ENCODE data around the gene EHBP1.
"Not testable (repeated sequence)": the region's sequence is repeated elsewhere in the genome, so short reads cannot be mapped to it uniquely, and the experiment has no call there.

The EHBP1 gene

GRCh38 chr2:63054841-63055225, 349.3 kb downstream of the EHBP1 start:
- DNase-seq = peak; percentile 5

DNA sequence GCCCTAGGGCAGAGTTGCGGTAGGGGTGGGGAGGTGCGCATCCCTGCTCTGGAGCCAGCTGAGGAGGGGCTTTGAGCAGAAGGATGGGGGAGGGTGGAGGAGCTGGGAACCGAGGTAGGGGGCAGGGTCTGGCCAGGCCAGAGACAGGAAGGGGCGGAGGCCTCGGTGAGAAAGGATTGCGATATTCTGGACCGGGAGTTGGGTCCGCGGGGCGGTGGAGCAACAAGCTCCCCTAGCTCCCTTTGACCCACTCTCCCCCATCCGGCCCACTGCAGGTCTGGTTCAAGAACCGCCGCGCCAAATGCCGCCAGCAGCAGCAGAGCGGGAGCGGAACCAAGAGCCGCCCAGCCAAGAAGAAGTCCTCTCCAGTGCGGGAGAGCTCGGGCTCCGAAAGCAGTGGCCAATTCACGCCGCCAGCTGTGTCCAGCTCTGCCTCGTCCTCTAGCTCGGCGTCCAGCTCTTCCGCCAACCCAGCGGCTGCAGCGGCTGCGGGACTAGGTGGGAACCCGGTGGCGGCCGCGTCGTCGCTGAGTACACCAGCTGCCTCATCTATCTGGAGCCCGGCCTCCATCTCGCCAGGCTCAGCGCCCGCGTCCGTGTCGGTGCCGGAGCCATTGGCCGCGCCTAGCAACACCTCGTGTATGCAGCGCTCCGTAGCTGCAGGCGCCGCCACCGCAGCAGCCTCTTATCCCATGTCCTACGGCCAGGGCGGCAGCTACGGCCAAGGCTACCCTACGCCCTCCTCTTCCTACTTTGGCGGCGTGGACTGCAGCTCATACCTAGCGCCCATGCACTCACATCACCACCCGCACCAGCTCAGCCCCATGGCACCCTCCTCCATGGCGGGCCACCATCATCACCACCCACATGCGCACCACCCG, 350.0 kb downstream of the EHBP1 start:
- DNase-seq = peak; percentile 46

DNA sequence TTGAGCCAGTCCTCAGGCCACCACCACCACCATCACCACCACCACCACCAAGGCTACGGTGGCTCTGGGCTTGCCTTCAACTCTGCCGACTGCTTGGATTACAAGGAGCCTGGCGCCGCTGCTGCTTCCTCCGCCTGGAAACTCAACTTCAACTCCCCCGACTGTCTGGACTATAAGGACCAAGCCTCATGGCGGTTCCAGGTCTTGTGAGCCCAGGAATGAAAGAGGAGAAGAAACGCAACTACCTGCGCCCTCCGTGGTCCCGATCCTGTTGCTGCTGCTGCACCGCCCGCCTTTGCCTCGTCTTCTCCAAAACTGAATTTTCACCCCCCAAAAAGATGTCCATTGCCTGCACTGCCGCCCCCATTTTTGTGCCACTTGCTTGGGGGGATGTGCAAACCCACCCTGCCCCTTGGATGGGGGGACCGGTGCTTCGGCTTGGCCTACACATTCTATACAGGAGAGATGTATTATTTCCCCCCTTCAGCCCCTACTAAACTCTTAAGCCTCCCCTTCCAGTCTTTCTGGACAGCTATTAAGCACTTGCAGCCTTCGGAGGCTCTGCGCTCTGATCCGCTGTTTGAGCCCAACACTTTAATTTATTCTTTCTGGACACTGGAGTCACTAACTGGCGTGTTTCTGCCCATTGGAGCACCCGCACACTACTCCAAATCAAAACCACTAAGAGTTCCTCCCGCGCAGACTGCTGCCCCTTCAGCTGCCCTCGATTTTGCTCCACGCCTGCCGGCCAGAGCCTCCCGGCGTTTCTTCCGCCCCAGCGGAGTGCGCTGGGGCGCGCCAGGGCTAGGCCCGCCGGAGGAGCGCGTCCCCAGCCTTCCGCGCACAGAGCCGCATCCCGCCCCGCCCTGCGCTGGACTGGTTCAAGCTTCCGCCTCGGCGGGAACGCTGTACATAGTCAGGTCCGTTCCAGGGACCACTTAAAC, 350.9 kb downstream of the EHBP1 start:
- DNase-seq = peak; percentile 47

GRCh38 chr2:63057249-63058143, 352.0 kb downstream of the EHBP1 start:
- peak; percentile 6 for DNase-seq

DNA sequence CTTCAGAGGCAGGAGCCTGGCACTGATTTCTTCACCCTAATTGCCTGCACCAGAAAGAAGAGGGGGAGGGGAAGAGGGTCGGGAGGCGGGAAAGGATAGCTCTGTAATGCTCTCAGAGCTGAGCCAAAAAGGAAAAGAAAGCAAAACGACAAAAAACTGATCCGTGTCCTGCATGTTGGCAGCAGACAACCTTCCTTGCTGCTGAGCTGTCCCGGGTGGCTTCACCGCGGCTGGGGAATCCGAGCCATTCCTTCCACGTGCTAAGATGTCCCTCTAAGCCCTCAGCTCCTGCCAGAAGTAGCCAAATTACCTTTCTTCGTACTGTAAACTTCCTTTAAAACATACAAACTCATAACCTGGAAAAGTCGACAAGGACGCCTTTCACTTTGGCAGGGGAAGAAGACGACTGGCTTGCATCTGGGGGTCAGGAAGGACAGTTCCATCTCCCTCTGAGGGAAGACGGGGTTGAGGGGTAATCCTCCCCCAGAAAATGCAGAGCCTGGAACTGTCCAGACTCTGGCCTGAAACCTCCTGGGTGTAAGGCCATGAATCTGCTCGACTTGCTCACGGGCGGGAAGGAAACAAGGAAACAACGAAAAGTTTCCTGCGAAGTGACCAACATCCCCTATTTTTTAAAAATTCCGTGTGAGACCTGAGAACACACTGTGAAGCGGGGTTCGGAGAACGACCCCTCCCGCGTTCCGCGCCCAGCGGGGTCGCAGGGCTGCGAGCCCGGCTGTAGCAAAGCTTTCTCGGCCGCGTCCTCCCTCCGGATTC, 352.8 kb downstream of the EHBP1 start:
- peak; percentile 5 for DNase-seq

- DNase-seq = peak; percentile 19
These were observed 353.6 kb downstream of the EHBP1 start for GRCh38 chr2:63058921-63059792.

- no peak for DNase-seq
These were observed 354.4 kb downstream of the EHBP1 start for GRCh38 chr2:63059793-63060471.

- DNase-seq = no peak
These were observed 355.0 kb downstream of the EHBP1 start for GRCh38 chr2:63060472-63060991.

- DNase-seq = peak; percentile 8
These were observed 358.7 kb downstream of the EHBP1 start for GRCh38 chr2:63064197-63064596.

- DNase-seq = no peak
These were observed 359.1 kb downstream of the EHBP1 start for GRCh38 chr2:63064661-63065060.

DNA sequence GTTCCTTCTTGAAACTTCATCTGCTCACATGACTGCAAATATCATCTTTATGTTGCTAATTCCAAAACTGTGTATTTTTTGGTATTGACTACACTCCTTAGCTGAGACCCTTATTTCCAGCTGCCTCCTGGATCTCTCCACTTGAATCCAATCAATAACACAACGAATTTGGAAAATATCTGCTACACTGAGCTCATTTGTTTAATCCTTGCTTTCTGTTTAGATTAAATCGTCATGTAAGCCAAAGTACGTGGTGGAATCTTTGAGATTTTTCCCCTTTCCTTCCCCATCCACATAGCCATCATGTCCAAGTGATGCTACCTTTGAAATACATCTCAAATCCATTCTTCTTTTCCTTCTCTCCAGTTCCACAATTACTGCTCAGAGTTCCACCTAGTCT, 360.8 kb downstream of the EHBP1 start:
- no peak for DNase-seq

DNA sequence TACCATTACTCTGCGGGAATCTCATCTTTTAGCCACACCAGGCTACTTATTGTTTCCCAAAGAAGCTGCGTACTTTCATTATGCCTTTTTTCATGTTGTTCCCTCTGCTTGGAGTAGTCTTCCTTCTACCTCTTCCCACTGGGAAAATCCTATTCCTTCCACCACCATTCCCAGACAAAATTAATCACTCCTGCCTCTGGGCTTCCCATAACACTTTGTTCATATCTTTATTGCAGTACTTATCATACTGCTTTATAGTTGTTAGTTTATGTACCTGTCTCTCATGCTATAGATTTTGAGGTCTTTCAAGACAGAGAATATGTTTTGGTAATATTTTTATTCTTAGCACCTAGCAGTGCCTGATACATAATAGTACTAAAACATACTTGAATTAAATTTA, 361.3 kb downstream of the EHBP1 start:
- no peak for DNase-seq

DNA sequence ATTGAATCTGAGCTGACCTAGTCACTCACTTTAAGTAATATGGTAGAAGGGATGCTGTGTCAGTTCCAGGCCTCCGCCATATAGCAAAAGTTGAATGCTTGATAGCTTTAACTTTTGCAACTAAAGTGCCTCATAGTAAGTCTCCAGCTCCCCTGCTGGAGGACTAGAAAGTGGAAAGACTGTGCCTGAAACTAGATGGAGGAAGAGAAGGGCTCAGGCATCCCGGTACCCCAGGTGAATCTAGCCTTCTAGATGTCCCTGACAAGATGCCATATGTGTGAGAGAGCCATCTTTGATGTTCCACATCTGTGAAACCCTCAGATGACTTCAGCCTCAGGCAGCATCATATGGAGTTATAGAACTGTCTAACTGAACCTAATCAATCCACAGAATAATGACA, 366.2 kb downstream of the EHBP1 start:
- DNase-seq = no peak

- no peak for DNase-seq
These were observed 368.5 kb downstream of the EHBP1 start for GRCh38 chr2:63073994-63074393.

DNA sequence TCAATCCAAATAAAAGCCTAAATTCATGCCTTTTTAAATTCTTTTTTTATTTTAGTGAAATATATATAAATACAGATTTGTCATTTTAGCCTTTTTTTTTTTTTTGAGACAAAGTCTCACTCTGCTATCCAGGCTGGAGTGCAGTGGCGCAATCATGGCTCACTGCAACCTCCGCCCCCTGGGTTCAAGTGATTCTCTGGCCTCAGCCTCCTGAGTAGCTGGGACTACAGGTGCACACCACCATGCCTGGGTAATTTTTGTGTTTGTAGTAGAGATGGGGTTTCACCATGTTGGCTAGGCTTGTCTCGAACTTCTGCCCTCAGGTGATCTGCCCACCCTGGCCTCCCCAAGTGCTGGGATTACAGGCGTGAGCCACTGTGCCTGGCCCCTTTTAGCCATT, 368.9 kb downstream of the EHBP1 start:
- not testable (repeated sequence) for DNase-seq

DNA sequence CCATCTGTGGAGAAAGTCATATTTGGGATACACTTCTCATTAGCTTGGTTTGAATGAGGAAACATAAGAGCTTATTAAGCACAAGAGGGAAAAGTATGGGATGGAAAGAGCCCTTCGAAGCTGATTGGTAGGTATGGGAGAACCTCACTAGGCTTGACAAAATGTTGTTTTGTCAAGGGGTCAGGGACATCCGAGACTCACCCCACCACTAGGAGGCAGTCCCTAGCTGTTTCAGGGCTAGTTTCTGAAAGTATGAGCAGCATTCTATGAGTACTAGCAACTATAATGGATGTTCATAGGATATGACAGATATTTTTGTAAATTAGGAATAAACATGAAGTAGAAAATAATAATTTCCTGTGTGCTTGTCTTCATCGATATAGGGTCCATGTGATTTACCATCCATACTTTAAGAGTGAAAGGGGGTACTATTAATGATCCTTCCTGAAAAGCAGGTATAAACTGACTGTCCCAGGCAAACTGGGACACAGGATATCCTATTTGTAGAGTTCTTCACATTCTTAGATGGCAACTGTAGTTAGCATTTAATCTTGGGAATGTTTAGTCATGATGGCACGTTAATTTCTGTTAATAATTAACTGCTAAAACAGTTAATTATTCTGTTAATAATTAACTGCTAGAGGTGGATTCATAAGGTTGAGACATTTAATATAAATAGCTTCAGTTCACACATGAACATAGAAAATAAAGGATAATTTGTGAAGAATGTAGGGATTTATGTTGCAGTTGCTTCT, 373.5 kb downstream of the EHBP1 start:
- DNase-seq = peak; percentile 36

DNA sequence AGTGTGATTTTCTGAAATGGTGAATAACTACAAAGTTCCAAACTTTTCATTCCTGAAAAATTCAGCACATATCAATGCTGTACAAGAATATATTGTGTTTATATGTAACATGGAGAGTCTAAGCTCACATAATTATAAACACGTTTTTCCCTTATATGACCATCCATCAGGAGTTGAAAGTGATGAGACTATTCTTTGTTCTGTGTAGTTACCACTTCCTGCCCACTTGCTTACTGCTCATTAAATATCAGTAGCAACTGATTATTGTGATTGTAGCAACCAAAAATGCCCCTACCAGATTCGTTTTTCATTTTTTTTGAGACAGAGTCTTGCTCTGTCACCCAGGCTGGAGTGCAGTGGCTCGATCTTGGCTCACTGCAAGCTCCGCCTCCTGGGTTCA, 375.9 kb downstream of the EHBP1 start:
- DNase-seq = no peak

GRCh38 chr2:63086687-63087086, 381.2 kb downstream of the EHBP1 start:
- DNase-seq = no peak

DNA sequence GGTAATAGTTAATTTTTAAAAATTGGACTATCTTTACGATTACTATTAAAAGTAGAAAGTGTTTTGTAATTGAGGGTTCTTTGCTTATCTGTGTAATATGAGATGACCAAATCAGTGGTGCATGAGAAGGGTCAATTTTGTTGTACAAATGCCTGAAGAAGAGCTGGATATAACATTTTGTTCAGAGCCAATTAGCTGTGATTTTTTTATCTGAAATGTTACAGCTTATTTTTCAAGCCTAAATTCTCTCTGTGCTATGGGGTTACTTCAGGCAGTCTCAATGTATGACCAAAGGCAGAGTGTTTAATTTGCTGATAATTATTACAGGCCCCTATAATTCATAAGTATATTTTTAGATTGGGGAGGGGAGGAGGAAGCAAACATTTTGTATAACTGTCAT, 386.9 kb downstream of the EHBP1 start:
- DNase-seq = no peak

All from activated CD4-positive, alpha-beta T cell treated with anti-CD3 and anti-CD28 coated beads for 48 hours (primary cell).